HG03064 (cell line): ENCODE measurements around the gene TNFSF13.
"Not testable (repeated sequence)": the region's sequence is repeated elsewhere in the genome, so short reads cannot be mapped to it uniquely, and the experiment has no call there.

ENCODE experiments used
- ATAC-seq: cut with Tn5 transposase; IDR thresholded peaks from one replicate; pipeline ENCODE4 v1.9.1; 2021; ENCODE audit warnings: low read depth; ENCODE audit not compliant: unreplicated experiment

The TNFSF13 gene

GRCh38 chr17:7589204-7589868 is 30.8 kb downstream of the TNFSF13 start:
- ATAC-seq = no peak

GRCh38 chr17:7589891-7590691 is 31.5 kb downstream of the TNFSF13 start, which contains the start of gene SOX15:
Gene SOX15, minus strand, starts transcription at chr17:7590094. Its CDS starts 418 bp downstream, at chr17:7589676.
- ATAC-seq = no peak

- no peak for ATAC-seq
These were observed 32.2 kb downstream of the TNFSF13 start for GRCh38 chr17:7590743-7591142.

- ATAC-seq = no peak
These were observed 33.0 kb downstream of the TNFSF13 start for GRCh38 chr17:7591596-7591995.

- no peak for ATAC-seq
These were observed 34.0 kb downstream of the TNFSF13 start for GRCh38 chr17:7592422-7593021.

- no peak for ATAC-seq
These were observed 34.7 kb downstream of the TNFSF13 start for GRCh38 chr17:7593296-7593695.

- not testable (repeated sequence) for ATAC-seq
These were observed 39.0 kb downstream of the TNFSF13 start for GRCh38 chr17:7597561-7597960.

- ATAC-seq = no peak
These were observed 47.7 kb downstream of the TNFSF13 start for GRCh38 chr17:7606280-7606679.

GRCh38 chr17:7610641-7611040 is 52.1 kb downstream of the TNFSF13 start:
- no peak for ATAC-seq
